Inflammatory macrophage treated with lipopolysaccharide for 4 hours (primary cell): ENCODE measurements around the gene UBAP1L.
"Not testable (repeated sequence)": the region's sequence is repeated elsewhere in the genome, so short reads cannot be mapped to it uniquely, and the experiment has no call there.

Experiments used
- DNase-seq: peaks from one replicate; pipeline ENCODE4 v3.0.0-alpha.2; 2020

UBAP1L gene

GRCh38 chr15:65099336-65099735 is 15.7 kb downstream of the UBAP1L start:
- DNase-seq = no peak

- DNase-seq = no peak
These were observed 17.2 kb downstream of the UBAP1L start for GRCh38 chr15:65097651-65098263.

DNA sequence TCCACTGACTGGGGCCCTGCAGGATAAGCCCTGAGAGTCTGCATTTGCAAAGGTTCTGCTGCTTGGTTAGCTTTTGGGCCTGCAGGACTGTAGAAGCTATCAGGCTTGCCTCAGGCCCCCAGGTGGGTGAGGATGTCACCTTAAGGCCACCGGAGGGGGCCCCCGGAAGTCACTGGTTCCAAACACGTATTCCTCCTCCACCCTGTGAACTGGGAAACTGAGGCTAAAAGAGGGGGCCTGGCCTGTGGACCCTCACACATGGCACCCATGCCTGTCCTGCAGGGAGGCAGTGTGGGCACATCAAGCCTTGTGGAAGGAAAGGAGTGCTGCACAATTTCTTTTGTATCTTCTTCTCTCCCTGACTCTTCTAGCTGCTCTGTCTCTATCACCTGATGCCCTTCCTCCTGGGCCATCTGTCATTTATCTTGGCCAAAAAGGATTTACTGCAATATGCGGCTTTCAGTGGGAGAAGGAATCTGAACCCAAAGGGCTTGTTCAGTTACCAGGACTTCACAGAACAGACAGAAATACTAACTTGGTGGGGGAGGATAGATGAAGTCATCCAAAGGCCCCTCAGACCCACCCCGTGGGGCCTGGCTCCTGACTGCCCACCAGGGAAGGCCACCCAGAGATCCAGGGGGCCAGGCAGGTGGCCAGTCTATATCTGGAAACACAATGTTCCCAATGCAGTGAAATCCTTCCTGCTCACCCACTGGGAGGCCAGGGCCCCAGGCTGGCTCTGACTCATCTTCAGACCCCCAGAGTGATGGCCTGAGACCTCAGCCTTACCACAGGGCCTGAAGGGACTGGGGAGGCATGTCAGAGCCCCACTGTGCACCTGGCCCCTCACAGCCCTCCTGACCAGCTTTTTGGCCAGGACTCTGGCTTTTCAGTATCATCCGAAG is 18.3 kb downstream of the UBAP1L start:
- no peak for DNase-seq

DNA sequence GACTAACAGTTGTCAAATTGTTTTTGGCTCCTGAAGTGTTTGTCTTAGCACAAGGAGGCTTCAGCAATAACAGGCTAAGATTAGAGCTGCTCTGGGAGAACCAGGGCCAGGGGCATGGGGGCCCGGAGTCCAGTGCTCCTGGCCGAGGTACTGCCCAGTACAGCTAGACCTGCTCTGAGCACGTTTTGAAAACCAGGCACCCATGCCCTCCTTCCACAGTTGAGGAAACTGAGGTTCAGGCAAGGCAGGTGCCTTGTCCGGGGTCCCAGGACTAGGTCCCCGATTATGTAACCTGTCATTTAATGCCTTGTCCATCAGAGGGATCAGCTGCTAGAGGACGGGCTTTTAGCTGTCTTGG is 19.3 kb downstream of the UBAP1L start:
- DNase-seq = no peak

DNA sequence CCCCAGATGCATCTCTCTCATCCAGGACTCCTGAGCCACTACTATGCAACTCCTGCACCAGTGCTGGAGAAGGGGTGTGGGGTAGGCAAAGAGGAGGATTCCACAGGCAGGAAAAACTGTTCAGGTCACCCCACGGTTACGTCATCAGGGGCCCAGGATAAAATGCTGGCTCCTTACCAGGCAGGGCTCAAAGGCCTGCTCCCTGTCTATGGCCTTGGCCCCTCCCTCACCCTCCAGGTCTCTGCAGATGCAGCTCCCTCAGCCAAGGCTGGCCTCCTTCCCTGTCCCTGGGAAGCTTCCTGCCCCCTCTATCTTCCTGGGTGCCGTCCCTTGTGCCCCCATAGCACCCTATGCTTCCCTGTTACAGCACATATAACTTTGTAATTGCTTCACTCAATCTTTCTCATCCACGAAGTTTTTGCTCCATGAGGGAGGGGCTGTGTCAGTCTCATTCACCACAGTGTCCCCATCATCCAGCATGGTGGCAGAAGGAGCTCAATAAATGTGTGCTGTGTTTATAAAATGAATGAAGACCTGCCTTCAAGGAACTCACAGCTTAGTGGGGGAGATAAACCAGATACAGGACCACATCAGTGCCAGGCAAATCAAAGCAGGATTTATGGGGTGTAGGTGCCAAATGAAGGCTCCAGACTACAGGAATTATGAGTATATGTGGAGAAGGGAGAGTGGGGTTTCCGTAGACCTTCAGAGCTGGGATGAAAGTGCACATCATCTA is 19.8 kb downstream of the UBAP1L start:
- no peak for DNase-seq

DNA sequence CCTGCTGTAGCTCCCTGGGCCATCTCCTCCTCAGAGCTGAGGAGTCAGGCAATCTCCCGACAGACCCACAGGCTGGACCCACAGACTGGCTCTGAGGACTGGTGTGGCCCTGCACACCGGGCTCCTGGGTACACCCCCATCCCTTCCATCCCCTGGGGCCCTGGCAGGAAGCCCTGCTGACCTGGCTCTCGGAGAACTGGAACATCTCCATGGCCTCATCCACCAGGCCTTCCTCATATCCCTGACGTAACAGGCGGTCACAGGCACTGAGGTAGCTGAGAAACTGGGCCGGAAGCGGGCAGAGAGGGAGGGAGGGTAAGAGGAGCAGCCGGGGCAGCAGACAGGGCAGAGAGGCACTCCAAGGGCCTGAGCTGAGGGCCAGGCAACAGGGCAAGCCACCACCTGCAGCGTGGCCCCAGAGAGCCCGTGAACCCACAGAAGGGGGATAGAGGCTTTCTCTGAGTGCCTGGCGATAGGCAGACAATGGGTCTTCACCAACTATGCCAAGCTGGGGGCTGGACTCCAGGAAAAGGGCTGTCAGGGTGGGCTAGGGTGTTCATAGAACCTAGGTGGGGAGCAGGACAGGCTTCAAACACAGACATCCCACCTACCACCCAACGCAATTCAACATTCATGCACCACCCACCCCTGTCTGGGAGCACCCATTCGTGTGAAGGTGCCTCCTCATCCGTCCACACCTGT is 20.6 kb downstream of the UBAP1L start:
- DNase-seq = no peak

- not testable (repeated sequence) for DNase-seq
These were observed 21.2 kb downstream of the UBAP1L start for GRCh38 chr15:65093793-65094170.

GRCh38 chr15:65092911-65093792 is 21.8 kb downstream of the UBAP1L start:
- no peak for DNase-seq

DNA sequence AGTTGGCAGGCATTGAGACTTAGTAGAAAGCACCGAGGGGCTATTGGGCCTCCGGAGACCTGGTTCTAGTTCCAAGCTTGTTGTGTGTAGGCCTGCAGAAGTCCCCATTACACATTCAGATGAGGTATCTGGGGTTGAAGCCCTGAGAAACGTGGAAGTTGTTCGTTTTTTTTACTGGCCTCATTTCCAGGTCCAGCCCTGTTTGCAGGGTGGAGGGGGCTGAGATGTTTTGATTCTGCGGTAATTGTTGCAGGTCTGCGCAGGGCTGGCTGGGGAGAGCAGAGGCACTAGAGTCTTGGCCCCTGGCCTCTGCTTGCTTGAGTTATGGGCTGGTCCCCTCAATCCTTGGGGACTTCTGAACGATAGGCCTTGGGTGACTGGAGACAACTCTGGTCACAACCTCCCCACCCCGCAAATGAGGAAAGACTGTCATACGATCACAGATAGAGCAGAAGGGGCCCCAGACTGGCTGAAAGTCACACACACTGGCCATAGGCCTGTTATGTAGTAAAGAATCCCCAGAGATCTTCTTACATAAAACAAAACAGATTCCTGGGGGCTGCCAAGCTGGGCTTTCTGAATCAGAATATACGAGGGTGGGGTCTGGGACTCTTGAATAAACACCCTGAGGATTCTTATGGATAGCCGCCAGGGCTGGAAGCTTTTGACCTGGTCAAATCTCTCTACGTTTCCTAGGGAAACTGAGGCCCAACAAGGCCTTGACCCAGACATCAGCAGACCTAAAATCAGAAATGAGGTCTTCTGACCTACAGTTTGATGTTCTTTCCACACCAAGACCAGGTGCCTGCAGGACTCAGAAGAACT is 22.8 kb downstream of the UBAP1L start:
- no peak for DNase-seq

DNA sequence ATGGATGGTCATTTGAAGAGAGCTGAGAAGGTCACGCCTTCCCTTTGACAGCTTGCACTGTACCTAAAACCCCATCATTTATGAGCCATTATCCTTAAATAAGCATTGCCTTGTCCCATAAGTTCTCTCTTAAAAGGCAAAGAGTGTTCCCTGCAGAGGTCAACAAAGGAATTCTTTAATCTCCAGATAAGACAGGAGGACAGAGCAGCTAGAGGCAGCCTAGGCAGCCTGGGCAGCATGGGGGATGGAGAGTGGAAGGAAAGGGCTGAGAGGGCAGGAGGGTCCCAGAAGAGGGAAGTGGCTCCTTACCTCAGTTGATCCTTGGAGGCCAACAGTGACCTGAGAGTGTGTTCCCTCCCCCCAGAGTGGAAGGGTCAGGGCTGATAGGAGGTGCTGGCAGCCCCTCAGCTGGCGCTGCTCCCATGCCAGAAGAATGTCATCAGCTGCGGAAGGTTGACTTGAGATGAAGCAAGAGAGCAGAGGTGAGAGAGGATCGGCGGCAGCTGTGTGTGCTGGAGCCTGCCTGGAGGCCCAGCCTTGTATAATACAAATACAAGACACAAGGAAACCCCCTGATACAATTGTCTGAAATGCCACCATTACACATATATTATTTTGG is 25.7 kb downstream of the UBAP1L start:
- DNase-seq = no peak

DNA sequence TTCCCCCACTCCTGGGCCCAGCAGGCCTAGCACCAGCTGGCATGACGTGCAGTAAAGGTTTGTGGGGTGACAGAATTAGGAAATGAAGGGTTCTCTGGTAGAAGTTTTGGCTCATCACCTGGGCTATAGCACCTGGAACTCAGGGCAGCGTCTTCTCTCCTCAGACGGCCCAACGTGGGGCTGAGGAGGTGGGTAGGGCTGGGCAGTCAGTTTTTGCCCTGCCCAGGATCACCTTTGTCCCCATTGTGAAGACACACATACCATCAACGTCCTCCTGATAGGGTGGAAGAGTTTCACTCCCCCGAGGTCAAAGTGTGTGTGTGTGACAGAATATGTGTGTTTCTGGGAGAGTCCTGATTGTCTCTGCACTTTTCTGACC is 26.4 kb downstream of the UBAP1L start:
- no peak for DNase-seq

DNA sequence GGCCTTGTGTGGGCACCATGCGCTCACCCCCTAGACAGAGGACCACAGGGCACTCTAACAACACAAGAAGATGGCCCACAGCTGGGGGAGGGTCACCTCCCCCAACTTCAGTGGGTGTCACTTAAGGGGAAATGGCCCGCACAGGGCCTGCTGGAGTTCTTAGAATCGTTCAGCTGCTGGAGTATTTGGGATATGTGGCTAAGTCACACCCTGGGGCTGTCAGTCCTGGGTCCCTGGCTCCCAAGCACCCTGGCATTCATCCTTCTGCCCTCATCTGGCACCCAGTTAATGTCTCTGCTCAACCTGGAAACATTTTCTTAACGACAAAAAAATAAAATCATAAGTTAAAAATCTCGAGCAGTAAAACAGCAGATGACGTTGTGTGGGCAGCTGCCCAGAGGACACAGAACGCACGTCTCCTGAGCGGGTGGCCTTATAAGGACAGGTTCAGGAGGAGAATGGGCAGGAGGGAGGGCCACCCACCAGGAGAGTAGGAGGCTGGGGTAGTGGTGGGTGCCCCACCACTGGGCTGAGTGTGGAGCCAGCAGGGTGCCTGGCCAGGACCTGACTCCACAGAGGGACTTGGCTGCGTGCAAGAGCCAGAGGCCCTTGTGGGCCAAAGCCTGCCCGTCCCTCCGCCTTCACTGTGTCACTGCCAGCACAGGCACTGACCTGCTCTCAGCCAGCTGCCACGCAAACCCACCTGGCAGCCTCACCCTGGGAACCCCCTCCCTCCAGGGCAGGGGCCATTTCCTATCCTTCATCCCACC is 26.9 kb downstream of the UBAP1L start:
- DNase-seq = no peak

GRCh38 chr15:65087411-65087810 is 27.6 kb downstream of the UBAP1L start:
- no peak for DNase-seq

DNA sequence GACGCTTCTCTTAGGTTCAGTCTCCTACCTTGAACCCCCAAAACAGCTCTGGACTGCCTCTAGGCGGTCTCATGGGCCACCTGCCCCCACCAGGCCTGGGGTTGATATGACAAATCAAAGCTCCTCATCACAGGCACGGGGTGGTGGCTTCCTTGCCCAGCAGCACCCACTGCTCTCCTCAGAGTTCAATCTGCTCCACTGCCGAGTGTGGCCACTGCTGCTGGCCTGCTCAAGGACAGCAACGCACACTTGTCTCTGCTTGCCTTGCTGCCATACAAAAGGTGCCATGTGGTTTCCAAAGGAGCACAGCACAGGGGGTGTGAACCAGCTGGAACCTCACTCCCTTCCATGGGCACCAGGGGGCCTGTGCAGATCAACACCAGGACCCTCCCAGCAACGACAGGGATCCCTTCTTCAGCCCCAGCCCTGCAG is 28.3 kb downstream of the UBAP1L start:
- DNase-seq = no peak

DNA sequence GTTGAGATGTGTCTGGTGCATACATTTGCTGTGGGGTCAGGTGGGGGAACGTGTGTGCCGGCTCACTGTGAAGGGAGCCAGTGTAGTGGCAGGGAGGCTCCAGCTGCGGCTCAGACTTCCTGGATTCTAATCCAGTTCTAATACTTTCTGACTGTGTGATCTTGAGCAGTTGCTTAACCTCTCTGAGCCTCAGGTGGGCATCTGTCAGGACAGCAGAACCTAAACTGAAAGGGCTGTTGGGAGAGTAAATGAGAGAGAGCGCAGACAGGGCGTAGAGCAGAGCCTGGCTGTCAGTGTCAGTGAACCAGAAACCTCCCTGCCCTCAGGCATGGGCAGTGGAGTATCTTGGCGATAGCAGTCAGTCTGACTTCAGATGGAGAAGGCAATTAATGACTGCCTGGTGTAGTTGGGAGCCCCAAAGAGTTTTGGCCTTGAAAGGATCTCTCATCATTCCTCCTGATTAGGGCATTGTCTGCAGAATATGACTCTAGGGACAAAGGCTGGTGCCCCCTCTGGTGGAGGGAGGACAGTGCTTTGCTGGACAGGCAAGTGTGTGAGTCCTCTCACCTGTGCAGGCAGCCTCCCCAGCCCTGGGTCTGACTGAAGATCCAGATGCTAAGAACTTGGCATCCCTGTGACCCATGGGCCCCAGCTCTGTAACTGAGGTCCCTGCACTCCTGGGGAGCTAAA is 28.9 kb downstream of the UBAP1L start:
- DNase-seq = peak; percentile 22

- no peak for DNase-seq
These were observed 29.7 kb downstream of the UBAP1L start for GRCh38 chr15:65085207-65085753.

GRCh38 chr15:65084500-65085206 is 30.3 kb downstream of the UBAP1L start:
- DNase-seq = no peak

DNA sequence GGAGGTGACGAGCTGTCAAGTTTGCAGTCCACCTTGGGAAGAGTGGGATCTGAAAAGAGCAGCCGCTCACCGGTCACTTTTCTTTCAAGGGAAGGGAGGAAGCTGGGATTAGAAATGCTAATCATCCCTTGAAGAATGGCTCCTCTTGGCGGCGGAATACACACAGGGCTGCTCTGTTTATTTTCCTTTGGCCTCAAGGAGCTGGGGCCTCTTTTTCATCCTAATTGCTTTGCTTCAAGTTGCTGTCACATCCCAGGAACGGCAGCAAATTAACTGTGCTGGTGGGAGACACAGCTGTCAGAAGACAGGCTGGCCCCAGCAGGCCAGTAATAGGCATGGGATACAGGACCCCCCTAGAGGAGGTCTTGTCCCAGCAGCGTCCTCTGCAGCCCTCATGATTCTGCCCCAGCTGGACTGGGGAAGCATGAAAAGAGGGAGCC is 31.7 kb downstream of the UBAP1L start:
- DNase-seq = no peak
